Suprapubic skin (tissue), 4 donors: Measurements from ENCODE around the gene MAPK7. TPM values are rescaled to one million over a fixed set of nuclear protein-coding genes. Genes with fewer than 3 reads are reported as not detected.

Source experiments
- total RNA-seq, 4 donors: library from RNA; depleted of rRNA; stranded (reverse); fragments of >200 nt; gene quantifications; one replicate each; pipeline ENCODE4 v1.1.0, GENCODE V29; 2016

MAPK7 gene
- total RNA-seq, 4 donors from 2014 or later, result 30.9 to 47.1 (median 43.6) TPM

Other genes starting within 250 kb of the MAPK7 start
- 100 to 1,000 TPM in 3 of 4 donors, 10 to 100 TPM in 1; 95.9 to 276 (median 131) TPM for gene EPN2, start 141.1 kb upstream of the MAPK7 start, total RNA-seq
- gene B9D1, start 15.8 kb upstream of the MAPK7 start, total RNA-seq, result 10 to 100 TPM; 10.7 to 21.7 (median 17.3) TPM
- 10 to 100 TPM; 14.9 to 27.8 (median 24.9) TPM for gene MFAP4, start 8.7 kb downstream of the MAPK7 start, total RNA-seq
- 1 to 10 TPM in 3 of 4 donors, under 1 TPM in 1; 0.62 to 3.9 (median 1.5) TPM for gene RNF112, start 32.7 kb downstream of the MAPK7 start, total RNA-seq
- 10 to 100 TPM; 19.1 to 53.0 (median 39.2) TPM for gene SLC47A1, start 155.4 kb downstream of the MAPK7 start, total RNA-seq